ENCODE measurements around the gene RHBDL3. TPM values are rescaled to one million over a fixed set of nuclear protein-coding genes. Genes with fewer than 3 reads are reported as not detected.

Gene RHBDL3, protein sequence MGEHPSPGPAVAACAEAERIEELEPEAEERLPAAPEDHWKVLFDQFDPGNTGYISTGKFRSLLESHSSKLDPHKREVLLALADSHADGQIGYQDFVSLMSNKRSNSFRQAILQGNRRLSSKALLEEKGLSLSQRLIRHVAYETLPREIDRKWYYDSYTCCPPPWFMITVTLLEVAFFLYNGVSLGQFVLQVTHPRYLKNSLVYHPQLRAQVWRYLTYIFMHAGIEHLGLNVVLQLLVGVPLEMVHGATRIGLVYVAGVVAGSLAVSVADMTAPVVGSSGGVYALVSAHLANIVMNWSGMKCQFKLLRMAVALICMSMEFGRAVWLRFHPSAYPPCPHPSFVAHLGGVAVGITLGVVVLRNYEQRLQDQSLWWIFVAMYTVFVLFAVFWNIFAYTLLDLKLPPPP
- total RNA-seq (not detected), polyA plus RNA-seq (not detected), total RNA-seq (0 to 0.50 (median 0.16) reads per million in 6 experiments)

DNA sequence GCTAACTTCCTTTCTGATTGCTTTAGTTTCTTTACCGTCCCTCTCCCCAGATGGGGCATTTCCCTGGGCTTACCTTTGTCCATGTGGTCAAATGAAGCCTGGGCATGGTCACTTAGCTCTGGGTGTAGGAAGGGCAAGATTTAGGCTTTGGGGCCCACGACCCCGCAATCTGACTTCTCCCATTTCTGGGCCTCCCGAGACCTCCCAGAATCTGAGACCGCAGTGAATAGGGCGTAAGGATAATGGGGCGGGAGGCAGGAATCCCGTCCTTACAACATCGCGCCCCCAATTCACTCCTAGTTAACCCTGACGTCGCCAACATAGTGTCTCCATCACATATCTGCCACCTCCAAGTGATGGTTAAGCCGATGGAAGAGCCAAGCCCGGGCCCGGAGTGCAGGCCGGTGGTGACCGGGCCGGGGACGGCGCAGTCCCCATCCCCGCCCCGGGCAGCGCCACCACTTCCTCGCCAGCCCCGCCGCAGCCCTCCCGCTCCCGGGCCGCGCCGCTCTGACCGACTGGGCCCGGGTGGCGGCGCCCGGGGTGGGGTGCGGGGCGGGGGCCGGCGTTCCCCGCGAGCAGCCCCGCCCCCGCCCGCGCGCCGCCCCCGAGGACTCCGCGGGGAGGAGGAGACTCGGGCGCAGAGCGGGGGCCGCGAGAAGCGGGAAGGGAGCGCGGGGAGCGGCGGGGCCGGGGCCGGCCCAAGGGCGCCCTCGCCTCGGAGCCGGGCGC lies at the start of gene RHBDL3:
Gene RHBDL3, plus strand, starts transcription at position 641 of the 732 bp plus-strand sequence. CDS start 358 bp downstream, outside the sequence.
- no peaks in the 10 kb centered on the region for H3K9me3 Mint-ChIP-seq
- ATAC-seq, result peak; percentile 50 to 65
- POLR2A ChIA-PET, result no interaction called here
- DNase-seq, result peak in 2 of 10 donors; percentile 22 to 33
- peaks cover 15 to 22% (median 16%) of the 10 kb centered on the region in 4 donors for H3K4me1 Mint-ChIP-seq
- peaks cover 21 to 79% (median 57%) of the 10 kb centered on the region in 5 donors for H3K27me3 Mint-ChIP-seq
- H3K36me3 Mint-ChIP-seq, result peaks cover 0 to 9% (median 0%) of the 10 kb centered on the region in 3 donors
- peak within 1 kb of the TSS; percentile 68 to 88 (median 84) for H3K4me3 Mint-ChIP-seq
- peak within 1 kb of the TSS in 5 of 10 donors; percentile 15 to 63 (median 47) for H3K27ac Mint-ChIP-seq

GRCh38 chr17:32222621-32223020 lies 43.0 kb upstream of the RHBDL3 start:
- Mint-ChIP-seq H3K4me1 (no peaks in the 10 kb centered on the region), H3K9me3 (no peaks in the 10 kb centered on the region), H3K36me3 (peaks cover 0 to 59% (median 4%) of the 10 kb centered on the region in 3 donors), H3K27ac (peak overlapping the region in 1 of 10 donors; percentile 67), H3K27me3 (no peaks in the 10 kb centered on the region), H3K4me3 (no peak overlapping the region)
- POLR2A ChIA-PET, result interaction anchor here (0.6 kb wide), 1 partner anchor 73 kb away, joined by 3 read pairs; no protein-coding TSS in a partner anchor
- DNase-seq (no peak), ATAC-seq (no peak)

DNA sequence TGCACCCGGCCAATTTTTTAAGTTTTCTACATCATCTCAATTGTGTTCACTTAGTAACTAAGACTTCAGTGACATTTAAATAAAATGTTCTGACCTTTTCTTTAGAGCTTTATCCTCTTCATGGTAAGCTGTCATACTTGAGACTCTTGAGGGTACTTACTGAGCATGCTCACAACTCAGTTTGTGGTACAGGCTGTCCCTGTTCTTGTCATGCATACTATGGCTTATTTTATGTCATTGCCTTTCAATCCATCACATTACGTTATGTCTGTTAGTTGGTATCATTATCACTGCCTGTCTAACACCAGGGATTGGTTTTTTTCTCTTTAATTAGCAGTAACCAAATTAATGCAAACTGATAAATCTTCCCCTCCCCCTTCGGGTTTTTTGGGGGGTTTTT lies 41.9 kb upstream of the RHBDL3 start:
- POLR2A ChIA-PET, result no interaction called here

GRCh38 chr17:32226886-32227285 lies 38.7 kb upstream of the RHBDL3 start:
- peaks cover 0 to 1% (median under 1%) of the 10 kb centered on the region in 4 donors for H3K4me1 Mint-ChIP-seq
- no peaks in the 10 kb centered on the region for H3K9me3 Mint-ChIP-seq
- DNase-seq (no peak), ATAC-seq (no peak)
- H3K27me3 Mint-ChIP-seq, result no peaks in the 10 kb centered on the region
- peaks cover 0 to 40% (median 2%) of the 10 kb centered on the region in 3 donors for H3K36me3 Mint-ChIP-seq
- no peak overlapping the region for H3K27ac Mint-ChIP-seq
- POLR2A ChIA-PET, result no interaction called here
- H3K4me3 Mint-ChIP-seq, result no peak overlapping the region

More for the DNA sequence above, 41.9 kb upstream of the RHBDL3 start:
- no peak overlapping the region for H3K27ac Mint-ChIP-seq
- no peak overlapping the region for H3K4me3 Mint-ChIP-seq
- H3K9me3 Mint-ChIP-seq, result no peaks in the 10 kb centered on the region
- no peaks in the 10 kb centered on the region for H3K4me1 Mint-ChIP-seq
- ATAC-seq (no peak), DNase-seq (no peak)
- no peaks in the 10 kb centered on the region for H3K27me3 Mint-ChIP-seq
- peaks cover 0 to 58% (median 4%) of the 10 kb centered on the region in 3 donors for H3K36me3 Mint-ChIP-seq

DNA sequence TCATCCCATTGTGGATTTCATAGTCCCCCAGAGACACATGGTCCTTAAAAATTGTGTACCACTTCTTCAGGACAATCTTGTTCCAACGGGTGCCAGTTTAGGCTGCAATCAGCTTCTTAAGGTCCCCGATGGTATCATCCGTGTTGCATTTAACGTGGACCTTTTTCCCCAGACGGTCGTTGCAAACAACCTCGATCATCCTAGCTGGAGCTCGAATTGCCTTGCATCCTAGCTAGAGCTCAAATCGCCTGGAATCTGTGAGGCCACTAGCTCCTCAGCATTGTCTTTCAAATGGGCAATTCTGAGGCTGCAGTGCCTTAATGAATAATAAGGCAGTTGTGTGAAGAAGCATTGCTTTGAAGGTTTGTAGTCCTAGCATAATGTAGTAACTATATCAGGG lies 37.7 kb upstream of the RHBDL3 start:
- Mint-ChIP-seq H3K36me3 (peaks cover 0 to 35% (median 0%) of the 10 kb centered on the region in 3 donors), H3K27ac (no peak overlapping the region), H3K9me3 (no peaks in the 10 kb centered on the region), H3K4me1 (peaks cover 0 to 6% (median 3%) of the 10 kb centered on the region in 4 donors), H3K4me3 (no peak overlapping the region), H3K27me3 (no peaks in the 10 kb centered on the region)
- DNase-seq (no peak), ATAC-seq (no peak)
- POLR2A ChIA-PET, result interaction anchor here (0.8 kb wide), 1 partner anchor 97 kb away, joined by 3 read pairs; no protein-coding TSS in a partner anchor

GRCh38 chr17:32235588-32235987 lies 30.0 kb upstream of the RHBDL3 start:
- Mint-ChIP-seq H3K9me3 (no peaks in the 10 kb centered on the region), H3K27ac (no peak overlapping the region), H3K27me3 (no peaks in the 10 kb centered on the region), H3K36me3 (no peaks in the 10 kb centered on the region), H3K4me1 (peaks cover 0 to 11% (median 7%) of the 10 kb centered on the region in 4 donors), H3K4me3 (no peak overlapping the region)
- ATAC-seq (no peak), DNase-seq (no peak)
- POLR2A ChIA-PET, result no interaction called here

DNA sequence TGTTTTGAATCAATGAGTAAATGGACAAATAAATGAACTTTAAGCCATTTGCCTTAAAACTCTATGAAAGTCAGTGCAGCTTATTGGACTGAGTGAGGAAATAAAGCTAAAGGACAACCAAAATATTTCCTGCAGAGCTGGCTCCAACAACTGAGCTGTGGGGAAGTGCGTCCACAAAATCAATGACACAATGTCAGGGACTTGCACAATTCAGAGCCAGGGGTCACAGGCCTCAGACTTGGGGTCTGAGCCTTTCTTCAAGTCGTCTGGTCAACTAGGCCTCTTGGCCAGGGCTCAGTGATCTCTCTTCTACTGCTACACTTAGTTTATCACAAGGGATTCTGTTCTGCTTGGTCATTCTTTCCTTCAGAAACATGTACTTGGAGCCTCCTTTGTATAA lies 26.2 kb upstream of the RHBDL3 start:
- ATAC-seq (no peak), DNase-seq (no peak)
- Mint-ChIP-seq H3K27me3 (no peaks in the 10 kb centered on the region), H3K36me3 (peaks cover 0 to 2% (median 0%) of the 10 kb centered on the region in 3 donors), H3K9me3 (no peaks in the 10 kb centered on the region), H3K4me3 (no peak overlapping the region), H3K4me1 (peaks cover 0 to 2% (median 0%) of the 10 kb centered on the region in 4 donors), H3K27ac (no peak overlapping the region)
- POLR2A ChIA-PET, result no interaction called here

GRCh38 chr17:32240750-32241149 lies 24.9 kb upstream of the RHBDL3 start:
- Mint-ChIP-seq H3K4me3 (no peak overlapping the region), H3K9me3 (no peaks in the 10 kb centered on the region), H3K27me3 (no peaks in the 10 kb centered on the region), H3K4me1 (peaks cover 0 to 2% (median 0%) of the 10 kb centered on the region in 4 donors), H3K27ac (no peak overlapping the region), H3K36me3 (peaks cover 0 to 2% (median 0%) of the 10 kb centered on the region in 3 donors)
- POLR2A ChIA-PET, result no interaction called here
- DNase-seq (no peak), ATAC-seq (no peak)

DNA sequence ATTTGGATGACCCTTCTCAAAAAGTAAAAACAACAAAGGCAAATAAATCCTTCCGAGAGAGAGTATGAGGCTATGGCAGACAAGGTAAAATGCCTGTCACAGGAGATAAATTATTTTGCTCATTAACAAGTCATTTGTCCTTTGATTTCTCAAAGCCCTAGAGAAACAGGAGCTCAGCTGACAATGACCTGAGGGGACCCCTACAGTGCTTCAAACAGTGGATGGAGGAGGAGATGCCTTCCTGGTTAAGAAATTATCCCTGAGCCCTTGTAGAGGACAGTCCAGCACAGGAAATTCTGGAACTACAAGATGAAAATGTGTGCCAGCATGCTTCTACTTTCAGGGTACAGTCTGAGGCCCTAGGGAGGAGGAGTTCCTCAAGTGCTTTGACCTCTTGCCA lies 24.0 kb upstream of the RHBDL3 start:
- H3K4me3 Mint-ChIP-seq, result no peak overlapping the region
- DNase-seq, result no peak
- no peak overlapping the region for H3K27ac Mint-ChIP-seq
- H3K4me1 Mint-ChIP-seq, result peaks cover 0 to 2% (median 0%) of the 10 kb centered on the region in 4 donors
- H3K9me3 Mint-ChIP-seq, result no peaks in the 10 kb centered on the region
- no peak for ATAC-seq
- POLR2A ChIA-PET, result no interaction called here
- peaks cover 0 to 2% (median 0%) of the 10 kb centered on the region in 3 donors for H3K36me3 Mint-ChIP-seq
- H3K27me3 Mint-ChIP-seq, result no peaks in the 10 kb centered on the region

DNA sequence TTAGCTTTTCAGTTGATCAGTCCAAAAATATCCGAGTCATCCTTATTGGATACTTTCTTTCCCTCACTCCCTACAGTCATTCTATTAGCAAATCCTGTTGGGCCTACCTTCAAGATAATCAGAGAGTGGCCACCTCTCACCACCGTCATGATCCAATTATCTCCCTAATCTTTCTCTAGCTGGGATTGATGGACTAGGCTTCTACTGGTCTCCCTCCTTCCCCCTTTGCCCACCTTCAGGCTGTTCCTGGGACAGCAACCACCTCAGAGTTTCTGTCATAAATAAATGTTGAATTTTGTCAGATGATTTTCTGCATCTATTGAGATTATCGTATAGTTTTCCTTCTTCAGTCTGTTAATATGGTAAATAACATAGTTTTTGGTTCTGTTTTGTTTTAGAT lies 16.2 kb upstream of the RHBDL3 start:
- peaks cover 0 to 4% (median 0%) of the 10 kb centered on the region in 5 donors for H3K27me3 Mint-ChIP-seq
- POLR2A ChIA-PET, result interaction anchor here (0.5 kb wide), 1 partner anchor 1153 kb away, joined by 4 read pairs; no protein-coding TSS in a partner anchor
- H3K36me3 Mint-ChIP-seq, result no peaks in the 10 kb centered on the region
- DNase-seq (no peak), ATAC-seq (no peak)
- no peak overlapping the region for H3K4me3 Mint-ChIP-seq
- no peaks in the 10 kb centered on the region for H3K4me1 Mint-ChIP-seq
- H3K27ac Mint-ChIP-seq, result no peak overlapping the region
- peaks cover 0 to 4% (median 0%) of the 10 kb centered on the region in 9 donors for H3K9me3 Mint-ChIP-seq

DNA sequence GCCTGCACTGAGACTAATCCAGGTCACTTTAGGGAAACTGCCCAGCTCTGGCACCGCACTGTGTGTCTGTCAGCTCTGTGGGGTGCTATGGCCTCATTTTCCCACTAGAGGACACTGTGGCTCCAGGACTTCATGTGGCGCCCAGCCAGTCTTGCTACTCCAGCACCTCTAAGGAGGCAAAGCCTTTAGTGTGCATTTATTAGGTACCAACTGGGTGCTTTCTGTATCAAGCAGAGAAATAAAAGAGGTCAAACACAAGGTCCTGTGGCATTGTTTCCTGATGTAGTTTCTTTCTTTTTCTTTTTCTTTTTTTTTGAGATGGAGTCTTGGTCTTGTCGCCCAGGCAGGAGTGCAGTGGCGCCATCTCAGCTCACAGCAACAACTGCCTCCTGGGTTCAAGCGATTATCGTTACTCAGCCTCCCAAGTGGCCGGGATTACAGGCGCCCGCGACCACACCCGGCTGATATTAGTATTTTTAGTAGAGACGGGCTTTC lies 12.5 kb upstream of the RHBDL3 start:
- Mint-ChIP-seq H3K27ac (no peak overlapping the region), H3K27me3 (peaks cover 0 to 11% (median 5%) of the 10 kb centered on the region in 5 donors), H3K36me3 (no peaks in the 10 kb centered on the region), H3K4me3 (no peak overlapping the region), H3K4me1 (no peaks in the 10 kb centered on the region), H3K9me3 (peaks cover 0 to 4% (median 0%) of the 10 kb centered on the region in 9 donors)
- POLR2A ChIA-PET, result interaction anchor here (0.7 kb wide), 1 partner anchor 1368 kb away, joined by 3 read pairs; no protein-coding TSS in a partner anchor
- peak; percentile 89 to 91 for ATAC-seq
- peak in 9 of 10 donors; percentile 17 to 73 (median 49) for DNase-seq

DNA sequence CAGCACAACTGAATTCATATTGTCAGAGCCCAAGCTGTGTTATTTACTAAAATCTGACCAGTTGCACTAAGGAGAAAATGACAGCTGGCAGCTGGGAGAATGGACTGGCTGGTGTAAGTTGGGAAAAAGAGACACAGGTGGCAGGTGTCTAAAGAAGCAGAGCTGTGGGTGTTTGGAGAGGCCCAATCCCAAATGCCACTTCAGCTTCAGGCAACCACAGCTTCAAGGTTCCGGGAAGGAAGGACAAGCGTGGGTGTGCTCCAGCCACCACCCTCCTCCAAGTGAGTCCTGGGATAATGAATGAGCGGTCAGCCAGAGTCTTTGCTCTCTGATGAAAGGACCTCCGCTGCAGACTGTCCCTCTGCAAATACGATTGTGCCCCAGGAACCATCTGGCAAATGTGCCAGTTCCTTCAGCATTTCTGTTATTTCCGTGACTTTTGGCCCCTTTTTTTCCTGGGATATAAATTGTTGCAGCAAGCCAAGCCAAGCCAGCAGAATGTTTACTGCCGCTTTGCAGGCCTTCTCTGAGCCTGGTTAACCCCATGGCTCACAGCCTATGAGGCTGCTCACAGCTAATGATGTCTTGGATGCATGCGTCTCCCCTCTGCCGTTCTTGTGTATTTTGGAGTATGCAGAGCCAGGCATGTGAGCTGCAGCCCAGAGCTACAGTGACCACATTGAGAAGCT lies 9.5 kb upstream of the RHBDL3 start:
- DNase-seq (no peak), ATAC-seq (no peak)
- H3K9me3 Mint-ChIP-seq, result peaks cover 0 to 4% (median 0%) of the 10 kb centered on the region in 9 donors
- no peaks in the 10 kb centered on the region for H3K4me1 Mint-ChIP-seq
- POLR2A ChIA-PET, result interaction anchor here (0.5 kb wide), 1 partner anchor 95 kb away, joined by 4 read pairs; no protein-coding TSS in a partner anchor
- H3K4me3 Mint-ChIP-seq, result peak overlapping the region in 1 of 10 donors; percentile 4
- H3K27me3 Mint-ChIP-seq, result peaks cover 3 to 35% (median 13%) of the 10 kb centered on the region in 5 donors
- peak overlapping the region in 1 of 10 donors; percentile 53 for H3K27ac Mint-ChIP-seq
- no peaks in the 10 kb centered on the region for H3K36me3 Mint-ChIP-seq

Measured in naive thymus-derived CD8-positive, alpha-beta T cell (primary cell).